ENCODE data around the gene POMGNT2.

DNA sequence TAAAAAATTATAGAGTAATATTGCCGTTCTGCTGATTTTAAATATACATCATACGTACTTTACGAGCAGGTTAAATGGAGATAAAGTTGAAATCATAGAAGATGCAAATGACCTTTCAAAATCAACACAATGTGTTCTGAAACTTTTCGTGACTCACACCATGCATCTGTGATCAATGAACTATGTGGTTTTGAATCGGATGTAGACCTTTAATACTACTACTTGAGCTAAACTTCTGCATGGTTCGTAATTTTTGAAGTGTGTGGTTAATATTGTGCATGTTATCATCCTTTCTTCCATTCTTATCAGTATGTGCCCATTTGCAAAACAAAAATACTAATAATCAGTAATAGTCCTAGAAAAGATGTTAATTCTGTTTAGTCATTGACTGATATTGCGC lies 67.9 kb downstream of the POMGNT2 start:
- TF ChIP-seq, protein P1, sequence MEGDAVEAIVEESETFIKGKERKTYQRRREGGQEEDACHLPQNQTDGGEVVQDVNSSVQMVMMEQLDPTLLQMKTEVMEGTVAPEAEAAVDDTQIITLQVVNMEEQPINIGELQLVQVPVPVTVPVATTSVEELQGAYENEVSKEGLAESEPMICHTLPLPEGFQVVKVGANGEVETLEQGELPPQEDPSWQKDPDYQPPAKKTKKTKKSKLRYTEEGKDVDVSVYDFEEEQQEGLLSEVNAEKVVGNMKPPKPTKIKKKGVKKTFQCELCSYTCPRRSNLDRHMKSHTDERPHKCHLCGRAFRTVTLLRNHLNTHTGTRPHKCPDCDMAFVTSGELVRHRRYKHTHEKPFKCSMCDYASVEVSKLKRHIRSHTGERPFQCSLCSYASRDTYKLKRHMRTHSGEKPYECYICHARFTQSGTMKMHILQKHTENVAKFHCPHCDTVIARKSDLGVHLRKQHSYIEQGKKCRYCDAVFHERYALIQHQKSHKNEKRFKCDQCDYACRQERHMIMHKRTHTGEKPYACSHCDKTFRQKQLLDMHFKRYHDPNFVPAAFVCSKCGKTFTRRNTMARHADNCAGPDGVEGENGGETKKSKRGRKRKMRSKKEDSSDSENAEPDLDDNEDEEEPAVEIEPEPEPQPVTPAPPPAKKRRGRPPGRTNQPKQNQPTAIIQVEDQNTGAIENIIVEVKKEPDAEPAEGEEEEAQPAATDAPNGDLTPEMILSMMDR (IDR thresholded peaks at IDR 0.05; ENCODE audit: low read depth, low read length, missing input control): no peak
- TF ChIP-seq RXRA (IDR thresholded peaks at IDR 0.05) (no peak), RAD21 (IDR thresholded peaks at IDR 0.05) (no peak), JUND (IDR thresholded peaks at IDR 0.05) (no peak), TAF1 (conservative IDR thresholded peaks at IDR 0.05) (no peak)
- TF ChIP-seq, protein P2, sequence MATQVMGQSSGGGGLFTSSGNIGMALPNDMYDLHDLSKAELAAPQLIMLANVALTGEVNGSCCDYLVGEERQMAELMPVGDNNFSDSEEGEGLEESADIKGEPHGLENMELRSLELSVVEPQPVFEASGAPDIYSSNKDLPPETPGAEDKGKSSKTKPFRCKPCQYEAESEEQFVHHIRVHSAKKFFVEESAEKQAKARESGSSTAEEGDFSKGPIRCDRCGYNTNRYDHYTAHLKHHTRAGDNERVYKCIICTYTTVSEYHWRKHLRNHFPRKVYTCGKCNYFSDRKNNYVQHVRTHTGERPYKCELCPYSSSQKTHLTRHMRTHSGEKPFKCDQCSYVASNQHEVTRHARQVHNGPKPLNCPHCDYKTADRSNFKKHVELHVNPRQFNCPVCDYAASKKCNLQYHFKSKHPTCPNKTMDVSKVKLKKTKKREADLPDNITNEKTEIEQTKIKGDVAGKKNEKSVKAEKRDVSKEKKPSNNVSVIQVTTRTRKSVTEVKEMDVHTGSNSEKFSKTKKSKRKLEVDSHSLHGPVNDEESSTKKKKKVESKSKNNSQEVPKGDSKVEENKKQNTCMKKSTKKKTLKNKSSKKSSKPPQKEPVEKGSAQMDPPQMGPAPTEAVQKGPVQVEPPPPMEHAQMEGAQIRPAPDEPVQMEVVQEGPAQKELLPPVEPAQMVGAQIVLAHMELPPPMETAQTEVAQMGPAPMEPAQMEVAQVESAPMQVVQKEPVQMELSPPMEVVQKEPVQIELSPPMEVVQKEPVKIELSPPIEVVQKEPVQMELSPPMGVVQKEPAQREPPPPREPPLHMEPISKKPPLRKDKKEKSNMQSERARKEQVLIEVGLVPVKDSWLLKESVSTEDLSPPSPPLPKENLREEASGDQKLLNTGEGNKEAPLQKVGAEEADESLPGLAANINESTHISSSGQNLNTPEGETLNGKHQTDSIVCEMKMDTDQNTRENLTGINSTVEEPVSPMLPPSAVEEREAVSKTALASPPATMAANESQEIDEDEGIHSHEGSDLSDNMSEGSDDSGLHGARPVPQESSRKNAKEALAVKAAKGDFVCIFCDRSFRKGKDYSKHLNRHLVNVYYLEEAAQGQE (IDR thresholded peaks at IDR 0.05): no peak

All from liver (tissue), 3 donors.